ENCODE data around the gene GIPC2.

Gene GIPC2

DNA sequence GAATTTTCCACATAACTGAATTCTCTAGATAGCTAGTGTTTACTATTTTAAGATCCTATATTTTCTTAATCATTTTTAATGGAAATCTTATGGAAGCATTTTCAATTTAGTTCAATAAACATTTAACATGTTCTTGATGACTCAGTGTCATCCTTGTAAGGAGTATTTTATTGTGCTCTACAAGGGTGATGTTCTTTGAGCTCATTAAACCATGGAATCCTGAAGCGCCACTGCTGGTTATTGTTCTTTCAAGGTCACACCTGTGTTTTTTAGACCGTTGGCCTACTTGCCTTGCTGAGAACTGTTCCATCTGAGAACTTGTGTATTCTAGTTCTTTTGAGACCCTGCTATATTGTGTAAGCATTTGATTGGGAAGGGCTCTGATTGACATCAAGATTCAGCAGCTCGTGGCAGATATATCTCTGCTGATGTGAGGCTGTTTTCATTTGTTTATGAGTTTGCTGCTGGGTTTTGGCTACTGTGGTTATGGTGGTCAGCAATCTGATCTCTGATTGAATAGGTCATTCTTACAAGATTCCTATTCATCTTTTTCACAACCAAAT is 132.0 kb downstream of the GIPC2 start:
- Histone ChIP-seq H3K27ac (ENCODE audit: poor library complexity, severe bottlenecking) (no peak overlapping the region), H3K36me3 (ENCODE audit: low read depth) (no peaks in the 10 kb centered on the region; the same call in 1 of the 2 replicates), H3K4me3 (ENCODE audit: severe bottlenecking) (no peak overlapping the region), H3K4me1 (ENCODE audit: insufficient read depth, poor library complexity, severe bottlenecking) (peaks cover 7% of the 10 kb centered on the region), H3K27me3 (ENCODE audit: insufficient read depth, poor library complexity, severe bottlenecking) (no peaks in the 10 kb centered on the region), H3K9me3 (ENCODE audit: severe bottlenecking) (no peaks in the 10 kb centered on the region)
- DNase-seq (ENCODE audit: low spot score) (no peak), ATAC-seq (ENCODE audit: low read depth) (no peak)
- TF ChIP-seq, protein P1, sequence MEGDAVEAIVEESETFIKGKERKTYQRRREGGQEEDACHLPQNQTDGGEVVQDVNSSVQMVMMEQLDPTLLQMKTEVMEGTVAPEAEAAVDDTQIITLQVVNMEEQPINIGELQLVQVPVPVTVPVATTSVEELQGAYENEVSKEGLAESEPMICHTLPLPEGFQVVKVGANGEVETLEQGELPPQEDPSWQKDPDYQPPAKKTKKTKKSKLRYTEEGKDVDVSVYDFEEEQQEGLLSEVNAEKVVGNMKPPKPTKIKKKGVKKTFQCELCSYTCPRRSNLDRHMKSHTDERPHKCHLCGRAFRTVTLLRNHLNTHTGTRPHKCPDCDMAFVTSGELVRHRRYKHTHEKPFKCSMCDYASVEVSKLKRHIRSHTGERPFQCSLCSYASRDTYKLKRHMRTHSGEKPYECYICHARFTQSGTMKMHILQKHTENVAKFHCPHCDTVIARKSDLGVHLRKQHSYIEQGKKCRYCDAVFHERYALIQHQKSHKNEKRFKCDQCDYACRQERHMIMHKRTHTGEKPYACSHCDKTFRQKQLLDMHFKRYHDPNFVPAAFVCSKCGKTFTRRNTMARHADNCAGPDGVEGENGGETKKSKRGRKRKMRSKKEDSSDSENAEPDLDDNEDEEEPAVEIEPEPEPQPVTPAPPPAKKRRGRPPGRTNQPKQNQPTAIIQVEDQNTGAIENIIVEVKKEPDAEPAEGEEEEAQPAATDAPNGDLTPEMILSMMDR (IDR thresholded peaks at IDR 0.05; ENCODE audit: poor library complexity, severe bottlenecking): no peak

- Histone ChIP-seq H3K4me1 (ENCODE audit: insufficient read depth, poor library complexity, severe bottlenecking) (peaks cover 7% of the 10 kb centered on the region), H3K4me3 (ENCODE audit: severe bottlenecking) (no peak overlapping the region), H3K36me3 (ENCODE audit: low read depth) (no peaks in the 10 kb centered on the region; the same call in 1 of the 2 replicates), H3K27ac (ENCODE audit: poor library complexity, severe bottlenecking) (no peak overlapping the region), H3K9me3 (ENCODE audit: severe bottlenecking) (no peaks in the 10 kb centered on the region), H3K27me3 (ENCODE audit: insufficient read depth, poor library complexity, severe bottlenecking) (no peaks in the 10 kb centered on the region)
- no peak for ATAC-seq (ENCODE audit: low read depth)
- no peak for DNase-seq (ENCODE audit: low spot score)
- TF ChIP-seq, protein P1 (IDR thresholded peaks at IDR 0.05; ENCODE audit: poor library complexity, severe bottlenecking): no peak
Observed at GRCh38 chr1:78178816-78179215, 133.1 kb downstream of the GIPC2 start.

- TF ChIP-seq, protein P1 (IDR thresholded peaks at IDR 0.05; ENCODE audit: poor library complexity, severe bottlenecking): no peak
- ATAC-seq (ENCODE audit: low read depth) (no peak), DNase-seq (ENCODE audit: low spot score) (no peak)
- Histone ChIP-seq H3K36me3 (ENCODE audit: low read depth) (no peaks in the 10 kb centered on the region), H3K27me3 (ENCODE audit: insufficient read depth, poor library complexity, severe bottlenecking) (no peaks in the 10 kb centered on the region), H3K9me3 (ENCODE audit: severe bottlenecking) (no peaks in the 10 kb centered on the region), H3K27ac (ENCODE audit: poor library complexity, severe bottlenecking) (no peak overlapping the region), H3K4me3 (ENCODE audit: severe bottlenecking) (no peak overlapping the region), H3K4me1 (ENCODE audit: insufficient read depth, poor library complexity, severe bottlenecking) (no peaks in the 10 kb centered on the region)
Observed at GRCh38 chr1:78184460-78185072, 138.8 kb downstream of the GIPC2 start.

Data from RWPE2 (cell line).